Measurements from ENCODE around the gene TCEANC2. TPM values are rescaled to one million over a fixed set of nuclear protein-coding genes. Genes with fewer than 3 reads are reported as not detected.
A peak's percentile ranks its signal among the peaks of the same experiment; 100 is the strongest.

TCEANC2 gene
- polyA plus RNA-seq, 1 of the 3 experiments (the other 2 are of a cell fraction), result 4.7 TPM

GRCh38 chr1:54120698-54121481 is 67.5 kb downstream of the TCEANC2 start:
- no peaks in the 10 kb centered on the region for H4K20me1 ChIP-seq (ENCODE audit: insufficient read depth)
- POLR2A ChIA-PET, result interaction anchor here (1.4 to 1.5 kb wide), 2 partner anchors 286 to 367 kb away, joined by 3 to 6 read pairs; no protein-coding TSS in a partner anchor
- H3K36me3 ChIP-seq (replicated peaks in 1 of 2; ENCODE audit: control insufficient read depth in 1 of 2, insufficient read depth in 2 of 2, low read length in 1 of 2), result no peaks in the 10 kb centered on the region
- peak overlapping the region; percentile 55; the same call in 1 of the 2 replicates for H3K4me2 ChIP-seq
- TF ChIP-seq FOXM1 (IDR thresholded peaks at IDR 0.05; ENCODE audit: low read depth) (no peak), EP300 (IDR thresholded peaks at IDR 0.05; ENCODE audit: borderline replicate concordance in 1 of 2, low read depth in 1 of 2, low read length in 1 of 2) (no peak), EZH2phosphoT487 (IDR thresholded peaks at IDR 0.05; ENCODE audit: borderline replicate concordance, low read depth) (no peak), NRF1 (IDR thresholded peaks at IDR 0.05; ENCODE audit: low read depth, low read length) (no peak), SIN3A (IDR thresholded peaks at IDR 0.05; ENCODE audit: borderline replicate concordance, low read depth, low read length) (no peak), FOXJ3 (CRISPR knock-in tag; IDR thresholded peaks at IDR 0.05) (no peak)
- H3K9me3 ChIP-seq, result no peaks in the 10 kb centered on the region
- WGBS (ENCODE audit: low lambda C conversion rate), result 89% methylated on average over 32 of the region's 33 CpGs
- peak overlapping the region; percentile 93 for H2AFZ ChIP-seq (ENCODE audit: low read depth)
- H3K4me3 ChIP-seq (ENCODE audit: low read depth in 2 of 2, low read length in 1 of 2), result peak overlapping the region in 1 of 2 experiments; percentile 37; a peak in 1 of 4 replicates
- no peaks in the 10 kb centered on the region for H3K27me3 ChIP-seq (ENCODE audit: insufficient read depth)
- H3K9ac ChIP-seq, result peak overlapping the region; percentile 14; the same call in 1 of the 2 replicates
- no peak for DNase-seq
- CTCF ChIA-PET, result interaction anchor here (0.6 to 6.4 kb wide), 36 partner anchors 11 to 1123 kb away, joined by 3 to 75 read pairs (median 4); partner anchors contain the start of genes CYB5RL and MRPL37
- H3K79me2 ChIP-seq (ENCODE audit: insufficient read depth), result no peaks in the 10 kb centered on the region
- H3K27ac ChIP-seq (ENCODE audit: low read depth in 2 of 2, low read length in 1 of 2), result peak overlapping the region in 1 of 2 experiments; percentile 40; a peak in 1 of 4 replicates
- peaks cover 4 to 5% of the 10 kb centered on the region in 2 experiments; a peak in 2 of 4 replicates for H3K4me1 ChIP-seq (ENCODE audit: control insufficient read depth in 1 of 2, insufficient read depth in 2 of 2, low read depth in 1 of 2, low read length in 1 of 2)
- H3F3A ChIP-seq (replicated peaks; ENCODE audit: insufficient read depth), result peaks cover 8% of the 10 kb centered on the region
- H3K9me2 ChIP-seq, result no peaks in the 10 kb centered on the region

GRCh38 chr1:54121482-54122134 is 68.2 kb downstream of the TCEANC2 start:
- WGBS (ENCODE audit: low lambda C conversion rate), result 19% methylated on average over 25 of the region's 36 CpGs
- Histone ChIP-seq H3K36me3 (replicated peaks in 1 of 2; ENCODE audit: control insufficient read depth in 1 of 2, insufficient read depth in 2 of 2, low read length in 1 of 2) (no peaks in the 10 kb centered on the region), H3K4me1 (ENCODE audit: control insufficient read depth in 1 of 2, insufficient read depth in 2 of 2, low read depth in 1 of 2, low read length in 1 of 2) (peaks cover 4 to 5% of the 10 kb centered on the region in 2 experiments; a peak in 2 of 4 replicates), H3K4me2 (peak overlapping the region; percentile 55; the same call in 1 of the 2 replicates), H2AFZ (ENCODE audit: low read depth) (peak overlapping the region; percentile 93), H4K20me1 (ENCODE audit: insufficient read depth) (no peaks in the 10 kb centered on the region), H3K9me2 (no peaks in the 10 kb centered on the region), H3K9ac (peak overlapping the region; percentile 14; the same call in 1 of the 2 replicates), H3K9me3 (no peaks in the 10 kb centered on the region), H3K4me3 (ENCODE audit: low read depth in 2 of 2, low read length in 1 of 2) (peak overlapping the region in 1 of 2 experiments; percentile 37; a peak in 1 of 4 replicates), H3K27me3 (ENCODE audit: insufficient read depth) (no peaks in the 10 kb centered on the region), H3K27ac (ENCODE audit: low read depth in 2 of 2, low read length in 1 of 2) (peak overlapping the region in 1 of 2 experiments; percentile 40; a peak in 1 of 4 replicates), H3F3A (replicated peaks; ENCODE audit: insufficient read depth) (peaks cover 8% of the 10 kb centered on the region), H3K79me2 (ENCODE audit: insufficient read depth) (no peaks in the 10 kb centered on the region)
- ChIA-PET CTCF (interaction anchor here (0.6 to 6.4 kb wide), 43 partner anchors 11 to 1122 kb away, joined by 3 to 75 read pairs (median 4); partner anchors contain the start of genes CYB5RL and MRPL37), POLR2A (interaction anchor here (1.4 to 1.5 kb wide), 2 partner anchors 286 to 366 kb away, joined by 3 to 6 read pairs; no protein-coding TSS in a partner anchor)
- DNase-seq, result peak; percentile 96
- no peak for TF ChIP-seq CHD2 (IDR thresholded peaks at IDR 0.05; ENCODE audit: low read length, partially characterized antibody)
- TF ChIP-seq ELF1 (IDR thresholded peaks at IDR 0.05), result no peak
- no peak for TF ChIP-seq GATA2 (CRISPR knock-in tag; IDR thresholded peaks at IDR 0.05)
- no peak for TF ChIP-seq RFX5 (IDR thresholded peaks at IDR 0.05; ENCODE audit: low read length)
- TF ChIP-seq MAX (IDR thresholded peaks at IDR 0.05; ENCODE audit: low read depth), result no peak
- peak; percentile 86 for TF ChIP-seq SMC3 (IDR thresholded peaks at IDR 0.05; ENCODE audit: low read depth, low read length)
- TF ChIP-seq FOSL2 (IDR thresholded peaks at IDR 0.05; ENCODE audit: borderline replicate concordance, low read depth), result no peak
- no peak for TF ChIP-seq FOXM1 (IDR thresholded peaks at IDR 0.05; ENCODE audit: low read depth)
- no peak for TF ChIP-seq NFIC (IDR thresholded peaks at IDR 0.05; ENCODE audit: borderline replicate concordance)
- TF ChIP-seq SIN3A (IDR thresholded peaks at IDR 0.05; ENCODE audit: borderline replicate concordance, low read depth, low read length), result no peak
- 0 out of 2 replicates have a peak, but pooled peaks have one; percentile 21 for TF ChIP-seq MXI1 (IDR thresholded peaks at IDR 0.05; ENCODE audit: low read depth, low read length)
- TF ChIP-seq FOXJ3 (CRISPR knock-in tag; IDR thresholded peaks at IDR 0.05), result no peak
- TF ChIP-seq TAF1 (IDR thresholded peaks at IDR 0.05; ENCODE audit: borderline replicate concordance, low read depth, low read length), result no peak
- no peak for TF ChIP-seq MEF2A (IDR thresholded peaks at IDR 0.05; ENCODE audit: borderline replicate concordance, low read depth)
- TF ChIP-seq TCF12 (IDR thresholded peaks at IDR 0.05), result no peak
- TF ChIP-seq, protein P1, sequence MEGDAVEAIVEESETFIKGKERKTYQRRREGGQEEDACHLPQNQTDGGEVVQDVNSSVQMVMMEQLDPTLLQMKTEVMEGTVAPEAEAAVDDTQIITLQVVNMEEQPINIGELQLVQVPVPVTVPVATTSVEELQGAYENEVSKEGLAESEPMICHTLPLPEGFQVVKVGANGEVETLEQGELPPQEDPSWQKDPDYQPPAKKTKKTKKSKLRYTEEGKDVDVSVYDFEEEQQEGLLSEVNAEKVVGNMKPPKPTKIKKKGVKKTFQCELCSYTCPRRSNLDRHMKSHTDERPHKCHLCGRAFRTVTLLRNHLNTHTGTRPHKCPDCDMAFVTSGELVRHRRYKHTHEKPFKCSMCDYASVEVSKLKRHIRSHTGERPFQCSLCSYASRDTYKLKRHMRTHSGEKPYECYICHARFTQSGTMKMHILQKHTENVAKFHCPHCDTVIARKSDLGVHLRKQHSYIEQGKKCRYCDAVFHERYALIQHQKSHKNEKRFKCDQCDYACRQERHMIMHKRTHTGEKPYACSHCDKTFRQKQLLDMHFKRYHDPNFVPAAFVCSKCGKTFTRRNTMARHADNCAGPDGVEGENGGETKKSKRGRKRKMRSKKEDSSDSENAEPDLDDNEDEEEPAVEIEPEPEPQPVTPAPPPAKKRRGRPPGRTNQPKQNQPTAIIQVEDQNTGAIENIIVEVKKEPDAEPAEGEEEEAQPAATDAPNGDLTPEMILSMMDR (IDR thresholded peaks at IDR 0.05), result peak; percentile 74
- TF ChIP-seq EZH2phosphoT487 (IDR thresholded peaks at IDR 0.05; ENCODE audit: borderline replicate concordance, low read depth), result no peak
- no peak for TF ChIP-seq YY1 (IDR thresholded peaks at IDR 0.05; ENCODE audit: low read depth)
- TF ChIP-seq RCOR1 (IDR thresholded peaks at IDR 0.05; ENCODE audit: low read length), result 0 out of 2 replicates have a peak, but pooled peaks have one; percentile 12
- peak; percentile 85 for TF ChIP-seq RAD21 (IDR thresholded peaks at IDR 0.05; ENCODE audit: low read length)
- no peak for TF ChIP-seq RXRA (IDR thresholded peaks at IDR 0.05; ENCODE audit: borderline replicate concordance, low read depth)

Data from SK-N-SH (cell line).